Activated CD8-positive, alpha-beta memory T cell treated with anti-CD3 and anti-CD28 coated beads, Interleukin-2, amount 50 U/mL, for 48 hours (primary cell): ENCODE measurements around the gene ISM1.

Experiments used
- DNase-seq: peaks from one replicate; pipeline ENCODE4 v3.0.0-alpha.2; 2020

The ISM1 gene

GRCh38 chr20:13320702-13321101 lies 99.6 kb downstream of the ISM1 start:
- no peak for DNase-seq

- no peak for DNase-seq
Measured at GRCh38 chr20:13321416-13321815, 100.3 kb downstream of the ISM1 start.

GRCh38 chr20:13322198-13322597 lies 101.1 kb downstream of the ISM1 start:
- DNase-seq, result no peak

- no peak for DNase-seq
Measured at GRCh38 chr20:13322621-13323020, 101.5 kb downstream of the ISM1 start.

- no peak for DNase-seq
Measured at GRCh38 chr20:13325033-13325432, 104.0 kb downstream of the ISM1 start.

- DNase-seq, result no peak
Measured at GRCh38 chr20:13325796-13326340, 104.8 kb downstream of the ISM1 start.

GRCh38 chr20:13331536-13331935 lies 110.5 kb downstream of the ISM1 start:
- DNase-seq, result no peak

GRCh38 chr20:13333036-13333435 lies 112.0 kb downstream of the ISM1 start:
- DNase-seq, result no peak

- DNase-seq, result no peak
Measured at GRCh38 chr20:13333793-13334192, 112.7 kb downstream of the ISM1 start.

GRCh38 chr20:13336308-13337089 lies 115.4 kb downstream of the ISM1 start:
- no peak for DNase-seq

- no peak for DNase-seq
Measured at GRCh38 chr20:13337090-13337784, 116.2 kb downstream of the ISM1 start.

GRCh38 chr20:13338097-13338661 lies 117.1 kb downstream of the ISM1 start:
- no peak for DNase-seq

GRCh38 chr20:13338999-13339411 lies 117.9 kb downstream of the ISM1 start:
- no peak for DNase-seq

- no peak for DNase-seq
Measured at GRCh38 chr20:13340088-13340487, 119.0 kb downstream of the ISM1 start.

- no peak for DNase-seq
Measured at GRCh38 chr20:13341737-13342393, 120.8 kb downstream of the ISM1 start.

GRCh38 chr20:13342469-13343242 lies 121.6 kb downstream of the ISM1 start:
- no peak for DNase-seq

GRCh38 chr20:13344671-13345070 lies 123.6 kb downstream of the ISM1 start:
- DNase-seq, result no peak

- no peak for DNase-seq
Measured at GRCh38 chr20:13348311-13349234, 127.5 kb downstream of the ISM1 start.

GRCh38 chr20:13349235-13349604 lies 128.1 kb downstream of the ISM1 start:
- no peak for DNase-seq
